ENCODE data around the gene DLGAP1. TPM values are rescaled to one million over a fixed set of nuclear protein-coding genes. Genes with fewer than 3 reads are reported as not detected.
A peak's percentile ranks its signal among the peaks of the same experiment; 100 is the strongest.

DLGAP1 gene
- total and polyA plus RNA-seq, 2 experiments from 2014 or later: 17.0 to 48.5 TPM

DNA sequence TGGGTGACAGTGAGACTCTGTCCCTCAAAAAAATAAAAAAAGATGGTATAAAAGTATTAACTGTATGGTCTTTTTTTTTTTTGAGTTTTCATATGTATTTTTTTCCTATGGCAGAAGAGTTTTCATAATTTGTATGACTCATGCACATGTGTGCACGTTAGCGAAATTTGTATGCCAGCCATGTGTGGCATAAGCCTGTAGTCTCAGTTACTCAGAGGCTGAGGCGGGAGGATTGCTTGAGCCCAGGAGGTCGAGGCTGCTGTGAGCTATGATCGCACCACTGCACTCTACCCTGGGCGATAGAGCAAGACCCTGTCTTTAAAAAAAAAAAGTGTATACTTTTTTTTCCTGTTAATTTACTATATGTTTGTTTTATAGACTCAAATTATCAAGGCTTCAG lies 844.3 kb downstream of the DLGAP1 start (continued):
- TF ChIP-seq, protein P1, sequence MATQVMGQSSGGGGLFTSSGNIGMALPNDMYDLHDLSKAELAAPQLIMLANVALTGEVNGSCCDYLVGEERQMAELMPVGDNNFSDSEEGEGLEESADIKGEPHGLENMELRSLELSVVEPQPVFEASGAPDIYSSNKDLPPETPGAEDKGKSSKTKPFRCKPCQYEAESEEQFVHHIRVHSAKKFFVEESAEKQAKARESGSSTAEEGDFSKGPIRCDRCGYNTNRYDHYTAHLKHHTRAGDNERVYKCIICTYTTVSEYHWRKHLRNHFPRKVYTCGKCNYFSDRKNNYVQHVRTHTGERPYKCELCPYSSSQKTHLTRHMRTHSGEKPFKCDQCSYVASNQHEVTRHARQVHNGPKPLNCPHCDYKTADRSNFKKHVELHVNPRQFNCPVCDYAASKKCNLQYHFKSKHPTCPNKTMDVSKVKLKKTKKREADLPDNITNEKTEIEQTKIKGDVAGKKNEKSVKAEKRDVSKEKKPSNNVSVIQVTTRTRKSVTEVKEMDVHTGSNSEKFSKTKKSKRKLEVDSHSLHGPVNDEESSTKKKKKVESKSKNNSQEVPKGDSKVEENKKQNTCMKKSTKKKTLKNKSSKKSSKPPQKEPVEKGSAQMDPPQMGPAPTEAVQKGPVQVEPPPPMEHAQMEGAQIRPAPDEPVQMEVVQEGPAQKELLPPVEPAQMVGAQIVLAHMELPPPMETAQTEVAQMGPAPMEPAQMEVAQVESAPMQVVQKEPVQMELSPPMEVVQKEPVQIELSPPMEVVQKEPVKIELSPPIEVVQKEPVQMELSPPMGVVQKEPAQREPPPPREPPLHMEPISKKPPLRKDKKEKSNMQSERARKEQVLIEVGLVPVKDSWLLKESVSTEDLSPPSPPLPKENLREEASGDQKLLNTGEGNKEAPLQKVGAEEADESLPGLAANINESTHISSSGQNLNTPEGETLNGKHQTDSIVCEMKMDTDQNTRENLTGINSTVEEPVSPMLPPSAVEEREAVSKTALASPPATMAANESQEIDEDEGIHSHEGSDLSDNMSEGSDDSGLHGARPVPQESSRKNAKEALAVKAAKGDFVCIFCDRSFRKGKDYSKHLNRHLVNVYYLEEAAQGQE (IDR thresholded peaks at IDR 0.05; ENCODE audit: unreplicated experiment): no peak
- TF ChIP-seq ZNF114 (CRISPR knock-in tag; IDR thresholded peaks at IDR 0.05): no peak
- no peak for TF ChIP-seq ZNF331 (CRISPR knock-in tag; IDR thresholded peaks at IDR 0.05; ENCODE audit: low read depth)
- TF ChIP-seq JUNB (IDR thresholded peaks at IDR 0.05; ENCODE audit: unreplicated experiment): no peak
- no peak for TF ChIP-seq NANOG (IDR thresholded peaks at IDR 0.05; ENCODE audit: borderline replicate concordance)
- TF ChIP-seq ETS1 (IDR thresholded peaks at IDR 0.05): no peak
- TF ChIP-seq POLR2AphosphoS5 (IDR thresholded peaks at IDR 0.05; ENCODE audit: low read depth): no peak
- no peak for TF ChIP-seq CREB1 (CRISPR knock-in tag; IDR thresholded peaks at IDR 0.05; ENCODE audit: low read depth)
- TF ChIP-seq EZH2phosphoT487 (IDR thresholded peaks at IDR 0.05; ENCODE audit: unreplicated experiment): no peak

- Mint-ChIP-seq H3K27ac (0 out of 2 replicates have a peak overlapping the region, but pooled peaks have one; percentile 14), H3K4me3 (no peak overlapping the region), H3K9me3 (no peaks in the 10 kb centered on the region; the same call in 1 of the 3 replicates), H3K4me1 (peaks cover 40% of the 10 kb centered on the region), H3K27me3 (ENCODE audit: insufficient read depth, low read depth, poor library complexity) (peaks cover 21% of the 10 kb centered on the region), H3K36me3 (ENCODE audit: low read depth) (peaks cover 5% of the 10 kb centered on the region; the same call in 2 of the 3 replicates)
- peak overlapping the region; percentile 70; the same call in 1 of the 2 replicates for H3K27ac ChIP-seq (ENCODE audit: low read depth)
- H3K4me3 ChIP-seq: no peak overlapping the region
- H3K27me3 ChIP-seq (ENCODE audit: insufficient read depth): no peaks in the 10 kb centered on the region
- no peaks in the 10 kb centered on the region for H3K9me2 ChIP-seq (ENCODE audit: insufficient read depth)
- peaks cover 27% of the 10 kb centered on the region for H3K79me2 ChIP-seq (replicated peaks; ENCODE audit: insufficient read depth)
- ATAC-seq: no peak
- no peak overlapping the region for H3K4me2 ChIP-seq
- DNase-seq (ENCODE audit: low spot score): no peak
- H3K36me3 ChIP-seq (ENCODE audit: insufficient read depth): peaks cover 4% of the 10 kb centered on the region; the same call in 1 of the 2 replicates
- peaks cover 48% of the 10 kb centered on the region for H3K4me1 ChIP-seq (ENCODE audit: insufficient read depth)
- no peaks in the 10 kb centered on the region for H4K20me1 ChIP-seq (replicated peaks; ENCODE audit: insufficient read depth)
- H3F3A ChIP-seq (replicated peaks; ENCODE audit: low read depth): peaks cover 21% of the 10 kb centered on the region
- H2AFZ ChIP-seq: no peak overlapping the region
- TF ChIP-seq CTCF (conservative IDR thresholded peaks at IDR 0.05; ENCODE audit: low read depth in 2 of 2): no peak
- TF ChIP-seq ZNF331 (CRISPR knock-in tag; IDR thresholded peaks at IDR 0.05; ENCODE audit: low read depth): no peak
- no peak for TF ChIP-seq ETS1 (IDR thresholded peaks at IDR 0.05)
- no peak for TF ChIP-seq ZNF114 (CRISPR knock-in tag; IDR thresholded peaks at IDR 0.05)
- no peak for TF ChIP-seq CREB1 (CRISPR knock-in tag; IDR thresholded peaks at IDR 0.05; ENCODE audit: low read depth)
- TF ChIP-seq, protein P1 (IDR thresholded peaks at IDR 0.05; ENCODE audit: unreplicated experiment): no peak
- no peak; the same call in 1 of the 2 replicates for TF ChIP-seq POLR2AphosphoS5 (IDR thresholded peaks at IDR 0.05; ENCODE audit: low read depth)
These were observed 844.9 kb downstream of the DLGAP1 start for GRCh38 chr18:3610188-3610708.

All from GM23338 (cell line).